Measurements from ENCODE around the gene PAQR8.
A peak's percentile ranks its signal among the peaks of the same experiment; 100 is the strongest.

Gene PAQR8

DNA sequence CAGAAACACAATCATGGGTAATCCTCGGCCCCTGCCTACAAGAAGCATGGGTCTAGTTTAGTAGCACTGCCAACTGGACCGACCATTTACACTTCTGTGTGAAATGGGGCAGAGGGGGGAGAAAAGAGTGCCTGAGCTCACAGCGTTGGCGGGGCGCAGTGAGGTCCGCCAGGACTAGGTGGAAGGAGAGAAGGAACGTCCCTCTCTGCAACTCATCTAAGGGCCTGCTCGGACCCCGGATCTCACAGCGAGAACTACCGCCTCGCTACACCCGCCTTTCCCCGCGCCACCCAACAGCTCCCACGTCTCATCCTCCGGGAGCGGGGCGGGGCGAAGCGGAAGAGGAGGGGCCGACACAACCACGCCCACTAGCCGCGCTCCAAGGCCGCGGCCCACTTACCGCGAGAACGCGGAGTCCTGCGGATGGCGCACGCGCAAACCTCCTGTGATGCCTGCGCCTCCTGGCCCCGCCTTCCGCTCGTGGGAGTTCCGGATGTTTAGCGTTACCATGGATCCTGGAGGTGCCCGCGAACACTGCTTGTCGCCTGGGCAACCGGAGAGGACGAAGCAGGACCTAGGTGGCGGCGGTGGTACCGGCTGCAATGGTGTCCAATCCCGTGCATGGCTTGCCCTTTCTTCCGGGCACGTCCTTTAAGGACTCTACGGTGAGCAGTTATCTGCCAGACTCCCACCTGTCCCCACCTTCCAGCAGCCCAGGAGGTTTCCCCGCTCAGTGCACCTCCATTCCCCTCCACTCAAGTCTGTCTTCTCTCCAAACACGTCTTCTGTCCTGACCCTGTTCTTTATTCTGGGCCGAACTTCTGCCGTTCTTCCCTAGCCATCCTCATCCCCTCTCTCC, 58.1 kb downstream of the PAQR8 start, which contains the start of gene EFHC1:
Gene EFHC1 (plus strand): TSS at position 534 of the 859 bp plus-strand sequence. CDS start 69 bp downstream, at position 603.
- Histone ChIP-seq H3K27me3 (replicated peaks; ENCODE audit: insufficient read depth, low read length) (no peaks in the 10 kb centered on the region), H4K20me1 (ENCODE audit: insufficient read depth, low read length) (no peaks in the 10 kb centered on the region), H3K9ac (ENCODE audit: low read length) (peak within 1 kb of the TSS; percentile 89), H3K79me2 (ENCODE audit: low read length) (no peaks in the 10 kb centered on the region), H3K9me2 (replicated peaks; ENCODE audit: insufficient read depth, low read length) (no peaks in the 10 kb centered on the region), H3K4me3 (ENCODE audit: low read length) (peak within 1 kb of the TSS; percentile 90), H3K27ac (ENCODE audit: low read length) (peak within 1 kb of the TSS; percentile 53; the same call in 1 of the 2 replicates), H3K36me3 (replicated peaks; ENCODE audit: insufficient read depth, low read length) (no peaks in the 10 kb centered on the region), H3K4me2 (ENCODE audit: low read depth, low read length) (peak within 1 kb of the TSS; percentile 96), H3K9me3 (replicated peaks; ENCODE audit: insufficient read depth, low read length) (no peaks in the 10 kb centered on the region), H3F3A (ENCODE audit: insufficient read depth, low read length) (peaks cover 11% of the 10 kb centered on the region), H2AFZ (ENCODE audit: low read length) (peak within 1 kb of the TSS; percentile 84), H3K4me1 (ENCODE audit: low read length) (peaks cover 35% of the 10 kb centered on the region)
- TF ChIP-seq EZH2 (optimal IDR thresholded peaks at IDR 0.05; ENCODE audit: low read depth, low read length), result no peak
- TF ChIP-seq, protein P1, sequence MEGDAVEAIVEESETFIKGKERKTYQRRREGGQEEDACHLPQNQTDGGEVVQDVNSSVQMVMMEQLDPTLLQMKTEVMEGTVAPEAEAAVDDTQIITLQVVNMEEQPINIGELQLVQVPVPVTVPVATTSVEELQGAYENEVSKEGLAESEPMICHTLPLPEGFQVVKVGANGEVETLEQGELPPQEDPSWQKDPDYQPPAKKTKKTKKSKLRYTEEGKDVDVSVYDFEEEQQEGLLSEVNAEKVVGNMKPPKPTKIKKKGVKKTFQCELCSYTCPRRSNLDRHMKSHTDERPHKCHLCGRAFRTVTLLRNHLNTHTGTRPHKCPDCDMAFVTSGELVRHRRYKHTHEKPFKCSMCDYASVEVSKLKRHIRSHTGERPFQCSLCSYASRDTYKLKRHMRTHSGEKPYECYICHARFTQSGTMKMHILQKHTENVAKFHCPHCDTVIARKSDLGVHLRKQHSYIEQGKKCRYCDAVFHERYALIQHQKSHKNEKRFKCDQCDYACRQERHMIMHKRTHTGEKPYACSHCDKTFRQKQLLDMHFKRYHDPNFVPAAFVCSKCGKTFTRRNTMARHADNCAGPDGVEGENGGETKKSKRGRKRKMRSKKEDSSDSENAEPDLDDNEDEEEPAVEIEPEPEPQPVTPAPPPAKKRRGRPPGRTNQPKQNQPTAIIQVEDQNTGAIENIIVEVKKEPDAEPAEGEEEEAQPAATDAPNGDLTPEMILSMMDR (IDR thresholded peaks at IDR 0.05; ENCODE audit: low read length), result no peak
- no peak for TF ChIP-seq EZH2phosphoT487 (IDR thresholded peaks at IDR 0.05; ENCODE audit: low read length)
- peak; percentile 98 for DNase-seq

DNA sequence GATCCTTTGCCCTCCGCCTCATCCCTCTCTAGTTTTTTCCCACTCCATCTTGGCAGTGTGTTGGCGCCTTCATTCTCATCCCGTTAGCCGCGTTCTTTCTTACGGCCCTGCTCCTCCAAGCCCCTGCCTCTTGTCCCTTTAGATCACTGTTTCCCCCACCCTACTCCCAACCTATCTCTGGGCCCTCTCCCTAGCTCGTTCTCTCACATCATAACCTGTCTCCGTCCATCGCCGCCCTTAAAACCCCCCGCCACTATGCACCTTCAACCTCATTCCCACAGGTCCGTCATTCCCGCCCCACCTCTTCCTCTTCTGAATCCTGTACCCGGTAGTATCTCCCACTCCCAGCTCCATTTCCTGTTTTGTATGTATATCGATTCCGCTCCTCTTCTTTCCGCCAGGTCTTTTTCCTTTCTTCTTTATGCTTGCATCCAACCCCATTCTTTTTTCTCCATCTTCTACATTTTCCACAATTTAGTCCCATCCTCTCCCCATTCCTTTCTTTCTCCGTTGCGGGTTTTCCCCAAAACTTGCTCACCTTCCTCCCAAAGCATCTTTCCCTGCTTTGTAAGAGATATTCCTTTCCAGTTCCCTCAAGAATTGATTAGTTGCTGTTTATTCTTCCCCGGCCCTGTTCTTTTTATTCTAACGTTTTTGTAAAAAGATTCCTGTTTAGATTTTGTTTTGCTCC, 58.9 kb downstream of the PAQR8 start:
- Histone ChIP-seq H3K4me3 (ENCODE audit: low read length) (peak overlapping the region; percentile 90), H3K4me2 (ENCODE audit: low read depth, low read length) (peak overlapping the region; percentile 96), H3K27me3 (replicated peaks; ENCODE audit: insufficient read depth, low read length) (no peaks in the 10 kb centered on the region), H3K27ac (ENCODE audit: low read length) (peak overlapping the region; percentile 35; the same call in 1 of the 2 replicates), H2AFZ (ENCODE audit: low read length) (peak overlapping the region; percentile 61), H3F3A (ENCODE audit: insufficient read depth, low read length) (peaks cover 3% of the 10 kb centered on the region), H3K79me2 (ENCODE audit: low read length) (no peaks in the 10 kb centered on the region), H3K9me2 (replicated peaks; ENCODE audit: insufficient read depth, low read length) (no peaks in the 10 kb centered on the region), H3K36me3 (replicated peaks; ENCODE audit: insufficient read depth, low read length) (no peaks in the 10 kb centered on the region), H4K20me1 (ENCODE audit: insufficient read depth, low read length) (no peaks in the 10 kb centered on the region), H3K4me1 (ENCODE audit: low read length) (peaks cover 28% of the 10 kb centered on the region), H3K9ac (ENCODE audit: low read length) (peak overlapping the region; percentile 83), H3K9me3 (replicated peaks; ENCODE audit: insufficient read depth, low read length) (no peaks in the 10 kb centered on the region)
- no peak for DNase-seq
- TF ChIP-seq EZH2 (optimal IDR thresholded peaks at IDR 0.05; ENCODE audit: low read depth, low read length), result no peak
- no peak for TF ChIP-seq EZH2phosphoT487 (IDR thresholded peaks at IDR 0.05; ENCODE audit: low read length)
- TF ChIP-seq, protein P1 (IDR thresholded peaks at IDR 0.05; ENCODE audit: low read length), result no peak

- Histone ChIP-seq H3K36me3 (replicated peaks; ENCODE audit: insufficient read depth, low read length) (no peaks in the 10 kb centered on the region), H3F3A (ENCODE audit: insufficient read depth, low read length) (no peaks in the 10 kb centered on the region), H3K27ac (ENCODE audit: low read length) (no peak overlapping the region), H3K9me3 (replicated peaks; ENCODE audit: insufficient read depth, low read length) (no peaks in the 10 kb centered on the region), H3K9me2 (replicated peaks; ENCODE audit: insufficient read depth, low read length) (no peaks in the 10 kb centered on the region), H3K4me3 (ENCODE audit: low read length) (no peak overlapping the region), H3K79me2 (ENCODE audit: low read length) (no peaks in the 10 kb centered on the region), H3K27me3 (replicated peaks; ENCODE audit: insufficient read depth, low read length) (no peaks in the 10 kb centered on the region), H4K20me1 (ENCODE audit: insufficient read depth, low read length) (no peaks in the 10 kb centered on the region), H3K4me1 (ENCODE audit: low read length) (peaks cover 23% of the 10 kb centered on the region), H3K4me2 (ENCODE audit: low read depth, low read length) (no peak overlapping the region), H2AFZ (ENCODE audit: low read length) (no peak overlapping the region), H3K9ac (ENCODE audit: low read length) (no peak overlapping the region)
- no peak for DNase-seq
- TF ChIP-seq, protein P1 (IDR thresholded peaks at IDR 0.05; ENCODE audit: low read length), result no peak
- TF ChIP-seq EZH2phosphoT487 (IDR thresholded peaks at IDR 0.05; ENCODE audit: low read length), result no peak
- no peak for TF ChIP-seq EZH2 (optimal IDR thresholded peaks at IDR 0.05; ENCODE audit: low read depth, low read length)
Observed at GRCh38 chr6:52422156-52422555, 60.2 kb downstream of the PAQR8 start.
